ENCODE data around the gene ZNF296.

The ZNF296 gene

DNA sequence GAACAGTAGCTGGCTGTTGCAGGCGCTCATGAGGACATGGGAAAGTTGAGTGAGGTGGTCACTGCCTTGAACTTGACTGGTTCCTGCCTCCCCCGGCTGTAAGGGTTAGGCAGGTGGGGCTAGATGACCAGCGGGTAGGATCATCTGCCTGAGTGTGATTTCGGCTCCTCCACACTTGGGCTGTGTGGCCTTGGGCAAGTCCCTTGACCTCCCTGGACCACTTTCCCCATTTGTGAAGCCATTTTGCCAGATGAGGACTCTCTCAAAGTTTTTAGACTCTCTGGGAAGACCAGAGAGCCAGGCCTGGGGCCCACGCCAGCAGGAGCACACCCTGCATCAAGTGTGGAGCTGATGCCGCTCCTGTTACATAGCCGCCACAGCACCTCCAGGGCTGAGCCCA, 26.2 kb upstream of the ZNF296 start:
- DNase-seq = no peak

DNA sequence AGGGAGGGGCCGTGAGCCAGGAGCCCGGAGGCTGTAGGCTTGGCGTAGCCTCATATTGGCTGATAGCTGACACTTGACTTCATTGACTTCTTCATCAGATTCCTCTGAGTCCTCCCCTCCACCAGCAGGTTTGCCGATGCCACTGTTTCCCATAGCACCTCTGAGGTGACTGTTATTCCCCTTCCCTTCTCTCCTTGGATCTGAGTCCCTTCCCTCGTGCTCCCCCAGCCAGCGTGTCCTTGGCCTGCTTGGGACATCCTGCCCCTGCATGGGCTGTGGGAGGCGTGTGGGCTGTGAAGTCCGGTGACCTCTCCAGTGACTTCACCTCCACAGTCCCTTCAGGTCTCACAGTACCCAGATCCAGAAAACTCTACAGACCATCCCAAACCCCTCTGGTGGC, 25.5 kb upstream of the ZNF296 start:
- DNase-seq = no peak

DNA sequence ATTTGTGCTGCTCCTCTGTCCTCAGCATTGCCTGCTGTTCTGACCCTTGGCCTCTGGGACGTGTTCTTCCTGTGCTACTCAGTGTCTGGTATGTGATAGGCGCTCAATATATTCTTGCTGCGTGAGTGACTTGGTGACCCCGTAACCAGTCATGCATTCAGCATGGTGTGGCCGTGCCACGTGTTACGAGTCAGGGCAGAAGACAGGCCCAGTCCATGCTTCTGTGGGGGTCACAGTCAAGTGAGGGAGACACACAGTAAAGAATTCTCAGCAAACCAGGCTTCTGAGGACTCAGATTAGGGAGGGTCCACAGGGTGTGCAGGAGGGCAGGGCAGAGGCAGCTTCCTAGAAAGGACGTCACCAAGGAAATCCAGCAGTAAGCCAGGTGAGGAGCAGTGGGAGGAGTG, 24.6 kb upstream of the ZNF296 start:
- DNase-seq = no peak

DNA sequence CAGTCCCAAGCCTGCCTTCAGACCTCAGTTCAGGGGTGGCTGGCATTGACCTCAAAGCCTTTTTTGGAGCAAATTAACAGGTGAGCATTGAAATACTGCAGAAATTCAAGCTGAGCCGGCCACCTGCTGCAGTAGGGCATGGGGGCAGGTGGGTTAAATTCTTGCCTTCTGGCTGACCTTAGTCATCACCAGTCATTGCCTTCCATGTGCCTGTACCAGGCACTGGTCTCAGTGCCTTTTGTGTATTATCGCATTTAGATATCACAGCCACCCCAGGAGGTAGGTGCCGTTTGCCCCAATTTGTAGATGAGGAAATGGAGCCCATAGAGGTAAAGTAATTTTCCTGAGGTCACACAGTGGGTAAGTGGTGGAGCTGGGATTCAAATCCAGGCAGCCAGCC, 23.9 kb upstream of the ZNF296 start:
- DNase-seq = no peak

DNA sequence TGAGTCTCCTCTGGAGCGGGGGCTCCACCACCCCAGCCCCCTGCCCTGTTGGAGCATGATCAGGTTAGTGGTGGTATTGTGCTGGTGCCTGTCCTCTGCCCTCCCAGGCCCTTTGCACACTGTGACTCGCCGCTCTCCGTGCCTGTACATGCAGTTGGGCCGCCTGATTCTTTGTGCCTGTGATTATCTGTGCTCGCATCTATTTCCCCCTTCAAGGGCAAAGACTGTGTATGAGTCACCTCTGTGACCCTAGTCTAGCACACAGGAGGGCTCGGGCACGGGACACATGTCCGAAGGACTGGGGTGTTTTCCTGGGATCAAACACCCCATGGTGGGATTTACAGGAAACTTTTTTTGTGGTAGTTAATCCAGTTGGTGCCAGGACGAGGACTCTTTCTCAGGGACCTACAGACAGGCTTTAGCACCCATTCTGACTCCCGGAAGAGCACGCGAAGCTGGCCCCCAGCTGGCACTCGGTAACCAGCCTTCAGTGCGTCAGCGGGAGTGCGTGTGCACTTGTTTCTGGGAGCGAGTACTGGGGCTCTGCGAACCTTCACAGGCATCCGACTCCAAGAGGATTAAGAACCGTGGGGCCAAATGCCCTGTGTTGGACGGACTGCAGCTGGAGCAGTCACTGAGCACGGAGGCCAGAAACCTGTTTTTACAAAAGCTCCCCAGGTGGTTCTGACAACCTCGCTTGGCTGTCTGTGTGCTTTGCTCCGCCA, 23.4 kb upstream of the ZNF296 start:
- DNase-seq = no peak

DNA sequence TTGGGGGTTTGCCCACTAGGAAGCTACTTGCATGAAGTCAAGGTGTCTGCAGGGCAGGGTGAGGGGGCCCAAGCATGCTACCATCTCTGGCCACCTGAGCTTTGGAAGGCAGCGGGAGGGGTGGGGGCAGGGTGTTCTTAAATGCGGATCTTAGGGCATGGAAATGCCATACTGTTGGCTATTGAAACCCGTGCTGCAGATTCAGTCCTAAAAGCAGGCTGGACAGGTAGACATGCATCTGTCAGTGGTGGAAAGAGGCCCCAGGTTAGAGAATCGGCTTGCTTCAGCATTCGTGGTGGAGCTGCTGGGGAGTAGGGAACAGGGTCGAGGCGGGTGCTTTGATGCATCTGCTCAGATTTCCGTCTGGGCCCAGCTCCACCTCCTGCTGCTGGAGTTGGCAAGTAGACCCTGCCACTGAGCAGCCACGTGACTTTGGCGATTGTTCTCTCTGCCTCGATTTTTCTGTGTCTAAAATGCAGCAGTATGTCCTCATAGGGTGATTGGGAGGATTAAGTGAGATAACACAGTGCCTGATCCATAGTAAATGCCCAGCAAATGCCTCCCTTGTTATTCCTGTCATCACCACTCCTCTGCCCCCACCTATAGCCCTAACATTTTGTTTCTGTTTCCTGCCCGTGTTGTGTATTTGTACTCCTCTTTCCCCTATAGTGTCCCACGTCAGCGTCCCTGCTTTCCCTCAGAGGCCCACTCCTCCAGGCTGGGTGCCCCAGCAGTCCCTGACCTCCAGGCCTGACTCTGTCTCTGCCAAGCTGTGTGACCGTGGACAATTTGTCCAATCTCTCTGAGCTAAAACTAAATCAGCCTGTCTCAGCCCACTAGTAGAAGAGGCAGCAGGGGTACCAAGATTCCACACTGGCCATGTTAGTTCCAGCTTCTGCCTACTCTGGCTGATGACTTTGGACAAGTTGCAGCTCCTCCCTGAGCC, 22.5 kb upstream of the ZNF296 start:
- DNase-seq = no peak

DNA sequence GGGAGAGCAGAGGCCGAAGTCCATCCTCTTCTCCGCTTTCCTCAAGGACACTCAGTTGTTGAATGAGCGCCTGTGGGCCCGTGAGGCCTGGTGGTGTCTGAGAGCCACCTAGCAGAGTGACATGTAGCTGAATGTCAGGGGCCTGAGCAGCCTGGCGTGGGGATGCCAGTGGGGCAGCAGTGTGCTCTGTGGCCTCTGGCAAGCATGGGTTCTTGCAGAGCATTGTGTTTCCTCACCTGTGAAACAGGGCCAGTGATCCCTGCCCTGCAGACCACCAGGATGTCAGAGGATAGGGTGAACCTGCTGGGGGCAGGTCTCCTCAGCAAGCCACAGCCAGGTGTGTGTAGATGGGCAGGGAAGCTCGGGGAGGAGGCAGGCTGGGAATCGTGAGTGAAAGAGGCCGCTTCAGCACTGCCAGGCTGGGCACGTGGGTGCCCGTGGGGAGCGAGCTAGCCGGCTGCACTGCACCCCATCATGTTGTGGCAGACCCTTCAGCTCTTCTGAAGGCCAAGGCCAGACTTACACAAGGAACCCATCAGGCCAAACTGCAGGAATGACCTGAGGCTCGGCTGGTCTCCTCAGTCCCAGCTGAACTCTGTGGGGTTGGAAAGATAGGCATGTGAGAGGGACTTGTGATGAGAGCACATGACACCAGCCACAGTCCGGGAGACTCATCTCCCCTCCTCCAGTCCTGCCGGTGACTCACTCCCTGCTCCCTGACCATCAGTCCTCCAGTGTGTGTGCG, 21.7 kb upstream of the ZNF296 start:
- DNase-seq = no peak

DNA sequence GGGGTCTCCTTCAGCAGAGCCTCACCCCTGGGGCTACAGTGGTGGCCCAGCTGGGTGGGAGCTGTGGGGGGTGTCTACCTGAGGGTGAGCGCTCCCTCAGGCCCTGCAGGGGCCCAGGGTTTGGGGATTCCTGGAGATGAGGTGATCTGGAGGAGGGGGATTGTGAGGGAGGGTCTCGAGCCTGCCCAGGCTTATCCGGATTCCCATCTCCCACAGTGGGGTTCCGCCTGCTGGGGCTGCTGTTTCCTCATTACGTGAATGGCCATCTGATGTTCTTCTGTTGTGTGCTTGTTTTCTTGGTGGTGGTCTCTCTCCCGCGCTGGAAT, 21.1 kb upstream of the ZNF296 start:
- DNase-seq = no peak

DNA sequence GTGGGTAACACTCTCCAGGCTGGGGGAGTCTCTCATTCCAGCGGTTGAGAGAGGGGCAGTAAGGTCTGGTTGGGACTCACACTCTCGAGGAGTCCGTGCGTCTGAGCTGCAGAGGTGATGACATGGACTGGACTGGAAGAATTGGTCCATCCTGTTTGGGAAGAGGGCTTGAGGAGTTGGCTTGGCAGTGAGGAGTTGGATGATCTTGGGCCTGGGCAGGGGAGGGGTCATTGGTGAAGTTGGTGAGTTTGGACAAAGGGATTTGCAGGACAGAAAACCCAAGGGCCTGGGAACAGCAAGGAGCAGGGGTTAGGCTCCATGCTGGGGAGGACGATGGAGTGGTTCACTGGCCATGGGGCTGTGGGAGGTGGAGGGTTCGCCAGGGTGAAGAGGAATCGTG, 20.4 kb upstream of the ZNF296 start:
- DNase-seq = no peak

DNA sequence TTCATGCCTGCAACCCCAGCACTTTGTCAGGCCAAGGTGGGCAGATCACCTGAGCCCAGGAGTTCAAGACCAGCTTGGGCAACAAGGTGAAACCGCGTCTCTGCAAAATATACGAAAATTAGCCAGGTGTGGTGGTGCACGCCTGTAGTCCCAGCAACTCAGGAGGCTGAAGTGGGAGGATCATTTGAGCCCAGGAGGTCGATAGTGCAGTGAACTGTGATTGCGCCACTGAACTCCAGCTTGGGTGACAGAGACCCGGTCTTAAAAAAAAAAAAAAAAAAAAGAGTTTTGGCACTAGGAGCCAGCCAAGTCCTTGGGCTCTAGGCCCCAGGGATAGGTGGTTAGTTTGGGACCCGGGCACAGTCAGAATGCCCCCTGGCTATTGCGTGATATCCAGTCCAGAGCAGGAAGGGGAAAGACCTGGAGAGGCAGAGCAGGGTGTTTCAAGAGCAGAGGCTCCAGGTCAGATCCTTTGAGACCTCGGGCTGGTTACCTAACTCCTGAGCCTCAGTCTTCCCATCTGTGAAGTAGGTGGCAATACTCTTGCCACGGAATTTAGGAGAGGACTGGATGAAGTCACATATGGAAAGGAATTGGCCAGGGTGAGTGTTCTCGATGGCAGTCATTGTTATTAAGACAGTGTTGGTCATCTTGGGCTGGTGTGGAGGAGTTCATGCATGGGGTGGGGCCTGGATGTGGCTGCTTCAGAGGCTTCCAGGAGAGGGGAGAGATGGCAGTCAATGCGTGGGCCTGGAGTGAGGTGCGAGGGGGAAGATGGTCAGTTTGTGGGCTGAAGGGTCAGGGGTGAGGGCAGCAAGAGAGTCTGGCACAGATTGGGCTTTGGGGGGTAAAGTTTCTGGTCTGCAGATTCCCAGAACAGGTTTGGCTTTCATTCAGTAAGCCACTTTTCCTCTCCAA, 19.5 kb upstream of the ZNF296 start:
- no peak for DNase-seq

DNA sequence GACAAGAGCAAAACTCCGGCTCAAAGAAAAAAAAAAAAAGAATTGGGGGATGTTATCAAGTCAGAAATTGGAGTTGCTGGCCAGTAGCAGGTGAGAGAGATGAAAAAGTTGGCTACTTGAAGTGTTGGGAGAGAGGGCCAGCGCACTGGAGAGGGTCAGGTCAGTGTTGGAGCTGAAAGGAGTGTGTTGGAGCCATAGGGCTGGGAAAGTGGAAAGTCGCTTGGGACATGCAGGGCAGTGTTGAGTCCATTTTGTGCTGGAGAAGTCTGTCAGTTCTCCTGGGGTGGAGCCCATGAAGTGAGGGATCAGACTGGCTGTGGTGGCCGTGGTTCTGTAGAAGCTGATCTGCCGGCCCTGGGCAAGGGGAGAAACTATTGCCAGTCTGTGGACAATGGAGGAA, 18.4 kb upstream of the ZNF296 start:
- DNase-seq = no peak

DNA sequence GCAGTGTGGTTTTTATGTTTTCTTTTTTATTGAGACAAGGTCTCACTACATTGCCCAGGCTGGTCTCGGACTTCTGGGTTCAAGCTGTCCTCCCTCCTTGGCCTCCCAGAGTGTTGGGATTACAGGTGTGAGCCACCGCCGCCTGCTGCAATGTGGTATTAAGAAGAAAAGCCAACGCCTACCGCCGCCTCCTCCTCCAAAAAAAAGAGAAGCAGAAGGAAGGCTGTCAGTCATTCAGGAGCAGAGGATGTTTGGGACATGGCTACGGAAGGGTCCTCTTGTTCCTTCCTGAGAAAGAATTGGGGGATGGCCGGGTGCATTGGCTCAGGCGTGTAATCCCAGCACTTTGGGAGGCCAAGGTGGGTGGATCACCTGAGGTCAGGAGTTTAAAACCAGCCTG, 17.9 kb upstream of the ZNF296 start:
- no peak for DNase-seq

DNA sequence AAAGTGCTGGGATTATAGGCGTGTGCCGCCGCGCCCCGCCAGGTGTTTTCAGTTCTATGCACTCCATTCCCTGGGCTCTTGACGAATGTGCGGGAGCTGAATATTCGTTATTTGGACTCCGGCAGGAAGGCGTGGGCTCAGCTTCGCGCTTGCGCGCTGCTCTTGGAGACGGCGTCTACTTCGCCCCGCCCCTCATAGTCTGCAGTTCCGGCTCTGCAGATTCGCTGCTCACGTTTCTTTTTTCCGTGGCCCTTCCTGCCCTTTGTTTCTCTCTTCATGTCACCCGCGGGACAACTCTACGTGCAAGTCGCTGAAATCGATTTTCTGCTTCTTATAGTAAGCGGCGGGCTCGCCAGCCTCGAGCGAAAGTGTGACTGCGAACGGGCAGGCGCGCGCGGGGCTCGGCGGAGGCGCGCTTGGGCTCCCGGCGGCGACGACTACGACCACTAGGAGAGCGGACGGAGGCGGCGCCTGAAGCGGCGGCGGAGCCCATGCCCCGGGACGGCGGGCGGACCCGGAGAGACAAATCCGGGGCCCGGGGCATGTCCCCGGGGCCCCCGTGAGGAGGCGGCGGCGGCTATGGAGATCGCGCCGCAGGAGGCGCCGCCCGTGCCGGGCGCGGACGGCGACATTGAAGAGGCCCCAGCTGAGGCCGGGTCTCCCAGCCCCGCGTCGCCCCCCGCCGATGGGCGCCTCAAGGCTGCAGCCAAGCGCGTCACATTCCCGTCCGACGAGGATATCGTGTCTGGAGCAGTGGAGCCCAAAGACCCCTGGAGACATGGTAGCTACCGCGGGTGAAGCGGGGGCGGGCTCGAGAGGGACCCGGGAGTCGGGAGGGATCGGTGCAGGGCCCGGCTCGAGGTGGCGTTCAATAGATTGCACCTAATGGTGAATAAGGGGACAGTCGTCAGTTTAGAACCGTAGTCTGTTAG, 16.7 kb upstream of the ZNF296 start, which contains the start of gene PPP1R37:
Gene PPP1R37 (plus strand): TSS at position 433 of the 932 bp plus-strand sequence. CDS start 147 bp downstream, at position 580.
- DNase-seq = peak; percentile 96

DNA sequence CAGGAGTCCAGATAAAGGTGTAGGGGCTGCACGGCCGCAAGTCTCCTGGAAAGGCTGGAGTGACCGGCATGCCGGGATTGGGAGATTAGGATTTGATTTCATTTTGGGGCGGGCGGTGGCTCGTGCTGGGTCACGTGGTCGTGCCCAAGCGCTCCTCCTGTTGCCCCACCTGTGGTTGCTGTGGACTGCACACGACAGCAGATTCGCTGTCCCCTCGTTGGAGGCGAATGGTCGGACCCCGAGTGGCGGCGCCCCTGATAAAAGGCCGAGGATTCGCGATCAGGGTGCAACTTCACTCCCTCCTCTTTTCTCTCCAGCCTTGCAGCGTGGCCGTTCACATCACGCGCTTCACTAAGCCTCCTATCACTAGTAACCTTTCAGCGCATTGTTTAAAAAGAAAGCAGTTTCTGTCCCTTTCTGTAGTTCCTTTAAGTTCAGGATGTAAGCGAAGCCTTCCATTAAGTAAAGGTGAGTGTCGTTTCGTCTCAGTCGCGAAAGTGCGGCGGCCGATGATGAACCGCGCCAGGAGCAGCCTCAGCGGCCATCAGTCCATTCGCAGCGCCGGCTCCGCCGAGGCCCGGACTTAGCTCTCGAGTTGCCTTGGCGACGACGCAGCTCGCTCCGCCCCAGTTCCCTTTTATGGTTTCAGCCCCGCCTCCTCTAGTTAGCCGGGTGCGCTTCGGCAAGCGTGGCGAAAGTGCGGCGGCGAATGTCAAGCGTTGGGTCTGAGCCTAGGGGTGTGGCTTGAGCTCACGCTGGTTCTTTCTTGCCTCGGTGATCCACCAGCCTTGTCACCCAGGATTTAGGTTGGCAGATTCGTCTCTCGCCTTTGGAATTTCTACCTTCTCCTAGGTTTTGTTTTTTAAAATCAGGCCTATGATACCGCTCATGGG, 15.0 kb upstream of the ZNF296 start:
- peak; percentile 99 for DNase-seq

DNA sequence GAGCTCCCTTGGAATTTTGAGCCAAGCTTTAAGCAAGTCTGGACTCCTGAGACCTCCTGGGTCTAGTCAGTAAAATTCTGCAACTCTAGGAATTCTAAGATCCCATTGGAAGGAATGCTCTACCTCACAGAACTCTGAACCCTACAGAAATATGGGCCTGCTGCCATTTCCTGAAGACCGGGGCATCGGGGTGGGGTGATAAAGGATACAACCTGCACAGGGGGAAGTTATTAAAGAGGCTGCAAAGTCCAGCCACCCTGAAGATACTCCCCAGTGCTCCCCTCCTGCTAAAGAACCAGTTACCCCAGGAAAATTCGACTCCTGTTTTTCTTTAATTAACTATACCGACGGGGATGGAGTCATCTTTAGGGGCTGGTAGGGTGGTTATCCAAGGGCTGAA, 14.3 kb upstream of the ZNF296 start:
- no peak for DNase-seq

DNA sequence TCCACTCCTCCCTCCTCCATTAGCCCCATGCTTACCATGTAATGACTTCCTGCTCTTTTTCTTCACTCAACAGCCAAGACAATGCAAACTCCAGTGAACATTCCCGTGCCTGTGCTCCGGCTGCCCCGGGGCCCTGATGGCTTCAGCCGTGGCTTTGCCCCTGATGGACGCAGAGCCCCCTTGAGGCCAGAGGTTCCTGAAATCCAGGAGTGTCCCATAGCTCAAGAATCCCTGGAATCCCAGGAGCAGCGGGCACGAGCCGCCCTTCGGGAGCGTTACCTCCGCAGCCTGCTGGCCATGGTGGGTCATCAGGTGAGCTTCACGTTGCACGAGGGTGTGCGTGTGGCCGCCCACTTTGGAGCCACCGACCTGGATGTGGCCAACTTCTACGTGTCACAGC, 13.8 kb upstream of the ZNF296 start:
- no peak for DNase-seq

DNA sequence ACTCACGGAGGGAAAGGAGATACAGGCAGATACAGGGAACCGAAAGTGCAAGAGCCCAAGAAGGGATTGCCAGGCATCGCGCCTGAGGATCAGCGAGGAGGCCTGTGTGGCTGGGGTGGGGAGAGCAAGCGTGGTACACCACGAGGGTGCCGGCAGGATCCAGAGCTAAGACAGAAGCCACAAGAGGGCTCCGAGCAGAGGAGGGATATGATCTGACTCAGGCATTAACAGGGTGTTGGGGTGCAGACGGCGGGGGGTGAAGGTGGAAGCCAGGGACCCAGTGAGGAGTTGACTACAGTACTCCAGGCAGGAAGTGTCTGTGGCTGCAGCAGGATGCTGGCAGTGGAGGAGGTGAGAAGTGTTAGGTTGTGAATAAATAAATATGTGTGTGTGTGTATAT, 11.3 kb upstream of the ZNF296 start:
- no peak for DNase-seq

DNA sequence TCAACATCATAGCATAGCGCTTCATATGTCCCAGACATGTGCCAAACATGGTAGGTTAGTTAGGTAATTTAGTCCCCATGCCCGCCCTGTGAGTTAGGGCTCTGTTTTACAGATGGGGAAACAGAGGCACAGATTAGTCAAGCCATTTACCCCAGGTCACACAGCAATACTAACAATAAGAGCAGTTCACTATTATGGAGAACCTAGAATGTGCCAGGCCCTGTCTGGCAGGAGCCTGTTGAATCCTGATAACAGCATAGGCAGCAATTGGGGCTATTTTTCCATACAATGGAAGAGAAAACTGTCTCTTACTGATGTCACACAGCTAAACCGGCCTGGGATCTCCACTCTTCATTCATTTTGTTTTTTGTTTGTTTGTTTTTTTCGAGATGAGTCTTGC, 10.2 kb upstream of the ZNF296 start:
- DNase-seq = no peak

DNA sequence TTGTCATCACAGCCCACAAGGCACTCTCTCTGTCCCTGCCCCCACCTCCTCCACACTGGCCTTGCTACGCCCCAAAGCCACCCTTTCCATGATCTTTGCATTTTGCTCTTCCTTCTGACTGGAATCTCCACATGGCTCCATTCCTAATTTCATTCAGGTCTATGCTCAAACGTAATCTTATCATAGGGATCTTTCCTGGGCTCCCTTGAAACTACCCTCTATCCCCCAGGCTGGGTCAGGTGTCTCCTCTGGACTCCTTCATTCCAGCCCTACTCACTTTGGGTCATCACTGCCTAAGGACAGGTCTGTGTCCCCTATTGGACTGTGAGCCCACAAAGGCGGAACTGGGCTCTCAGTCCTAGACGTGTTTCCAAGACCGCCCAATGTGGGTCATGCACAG, 5.9 kb upstream of the ZNF296 start:
- DNase-seq = no peak

DNA sequence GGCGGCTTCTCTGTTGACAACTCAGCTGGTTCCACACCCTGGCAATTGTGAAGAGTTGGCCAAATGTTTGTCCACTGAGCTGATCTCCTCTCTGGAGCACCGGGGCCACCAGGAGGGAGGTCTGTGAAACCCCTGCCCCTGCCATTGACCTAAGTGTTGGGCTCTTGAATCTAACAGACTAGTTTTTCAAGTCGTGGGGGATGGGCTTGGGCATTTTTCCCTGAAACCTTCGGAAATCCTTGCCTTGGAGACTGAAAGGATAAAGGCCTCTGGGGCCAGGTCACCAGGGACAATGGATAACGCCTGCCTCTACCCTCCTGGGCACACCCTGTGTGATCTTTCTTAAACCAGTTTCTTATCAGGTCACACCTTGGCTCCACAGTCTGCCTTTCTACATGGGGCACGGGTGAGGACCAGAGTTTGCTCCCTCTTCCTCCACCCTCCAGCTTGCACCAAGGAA, 3.7 kb upstream of the ZNF296 start:
- no peak for DNase-seq
